Measurements from ENCODE around the gene NACC2. TPM values are rescaled to one million over a fixed set of nuclear protein-coding genes. Genes with fewer than 3 reads are reported as not detected.

Gene NACC2
- polyA plus RNA-seq, 1 of the 3 experiments (the other 2 are of a cell fraction): 22.1 TPM

DNA sequence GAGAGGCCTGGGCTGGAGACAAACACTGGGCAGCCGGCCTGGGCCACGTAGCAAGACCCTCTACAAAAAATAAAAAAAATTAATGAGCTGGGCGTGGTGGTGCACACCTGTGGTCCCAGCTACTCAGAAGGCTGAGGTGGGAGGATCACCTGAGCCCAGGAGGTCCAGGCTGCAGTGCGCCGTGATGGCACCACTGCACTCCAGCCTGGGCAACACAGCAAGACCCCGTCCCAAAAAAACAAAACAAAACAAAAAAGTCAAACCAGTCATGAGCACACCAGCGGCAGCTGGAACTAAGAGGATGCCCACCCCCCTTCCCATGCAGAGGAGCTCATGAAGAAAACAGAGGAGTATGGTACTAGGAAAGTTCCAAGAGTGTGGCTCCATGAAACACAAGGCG is 131.8 kb downstream of the NACC2 start:
- Histone ChIP-seq H3K36me3 (replicated peaks in 1 of 2; ENCODE audit: control insufficient read depth in 1 of 2, insufficient read depth in 2 of 2, low read length in 1 of 2) (no peaks in the 10 kb centered on the region), H2AFZ (ENCODE audit: low read depth) (no peak overlapping the region), H3K9ac (no peak overlapping the region), H3K9me2 (no peaks in the 10 kb centered on the region), H3K9me3 (no peaks in the 10 kb centered on the region), H3K4me1 (ENCODE audit: control insufficient read depth in 1 of 2, insufficient read depth in 2 of 2, low read depth in 1 of 2, low read length in 1 of 2) (peaks cover 6 to 33% of the 10 kb centered on the region in 2 experiments; a peak in 3 of 4 replicates), H3K4me3 (ENCODE audit: low read depth in 2 of 2, low read length in 1 of 2) (no peak overlapping the region), H4K20me1 (ENCODE audit: insufficient read depth) (peaks cover 16% of the 10 kb centered on the region), H3K4me2 (no peak overlapping the region), H3F3A (replicated peaks; ENCODE audit: insufficient read depth) (no peaks in the 10 kb centered on the region), H3K27me3 (ENCODE audit: insufficient read depth) (no peaks in the 10 kb centered on the region), H3K27ac (ENCODE audit: low read depth in 2 of 2, low read length in 1 of 2) (no peak overlapping the region), H3K79me2 (ENCODE audit: insufficient read depth) (peaks cover 26% of the 10 kb centered on the region)
- POLR2A ChIA-PET: no interaction called here
- CTCF ChIA-PET: interaction anchor here (0.7 to 11.3 kb wide), 4 partner anchors 31 to 175 kb away, joined by 3 to 174 read pairs (median 3); no protein-coding TSS in a partner anchor
- no peak for DNase-seq
- TF ChIP-seq NRF1 (IDR thresholded peaks at IDR 0.05; ENCODE audit: low read depth, low read length) (no peak), SMC3 (IDR thresholded peaks at IDR 0.05; ENCODE audit: low read depth, low read length) (no peak), MAX (IDR thresholded peaks at IDR 0.05; ENCODE audit: low read depth) (no peak), JUND (IDR thresholded peaks at IDR 0.05) (no peak), USF2 (IDR thresholded peaks at IDR 0.05; ENCODE audit: borderline replicate concordance, low read depth, low read length) (no peak), CTCF (IDR thresholded peaks at IDR 0.05) (no peak), POLR2AphosphoS5 (IDR thresholded peaks at IDR 0.05; ENCODE audit: low read depth, low read length) (no peak), RCOR1 (IDR thresholded peaks at IDR 0.05; ENCODE audit: low read length) (no peak), EZH2phosphoT487 (IDR thresholded peaks at IDR 0.05; ENCODE audit: borderline replicate concordance, low read depth) (no peak), TEAD4 (IDR thresholded peaks at IDR 0.05; ENCODE audit: borderline replicate concordance, insufficient read depth) (no peak), EP300 (IDR thresholded peaks at IDR 0.05; ENCODE audit: borderline replicate concordance in 1 of 2, low read depth in 1 of 2, low read length in 1 of 2) (no peak), YY1 (IDR thresholded peaks at IDR 0.05; ENCODE audit: low read depth) (no peak), MXI1 (IDR thresholded peaks at IDR 0.05; ENCODE audit: low read depth, low read length) (no peak)
- TF ChIP-seq, protein P1, sequence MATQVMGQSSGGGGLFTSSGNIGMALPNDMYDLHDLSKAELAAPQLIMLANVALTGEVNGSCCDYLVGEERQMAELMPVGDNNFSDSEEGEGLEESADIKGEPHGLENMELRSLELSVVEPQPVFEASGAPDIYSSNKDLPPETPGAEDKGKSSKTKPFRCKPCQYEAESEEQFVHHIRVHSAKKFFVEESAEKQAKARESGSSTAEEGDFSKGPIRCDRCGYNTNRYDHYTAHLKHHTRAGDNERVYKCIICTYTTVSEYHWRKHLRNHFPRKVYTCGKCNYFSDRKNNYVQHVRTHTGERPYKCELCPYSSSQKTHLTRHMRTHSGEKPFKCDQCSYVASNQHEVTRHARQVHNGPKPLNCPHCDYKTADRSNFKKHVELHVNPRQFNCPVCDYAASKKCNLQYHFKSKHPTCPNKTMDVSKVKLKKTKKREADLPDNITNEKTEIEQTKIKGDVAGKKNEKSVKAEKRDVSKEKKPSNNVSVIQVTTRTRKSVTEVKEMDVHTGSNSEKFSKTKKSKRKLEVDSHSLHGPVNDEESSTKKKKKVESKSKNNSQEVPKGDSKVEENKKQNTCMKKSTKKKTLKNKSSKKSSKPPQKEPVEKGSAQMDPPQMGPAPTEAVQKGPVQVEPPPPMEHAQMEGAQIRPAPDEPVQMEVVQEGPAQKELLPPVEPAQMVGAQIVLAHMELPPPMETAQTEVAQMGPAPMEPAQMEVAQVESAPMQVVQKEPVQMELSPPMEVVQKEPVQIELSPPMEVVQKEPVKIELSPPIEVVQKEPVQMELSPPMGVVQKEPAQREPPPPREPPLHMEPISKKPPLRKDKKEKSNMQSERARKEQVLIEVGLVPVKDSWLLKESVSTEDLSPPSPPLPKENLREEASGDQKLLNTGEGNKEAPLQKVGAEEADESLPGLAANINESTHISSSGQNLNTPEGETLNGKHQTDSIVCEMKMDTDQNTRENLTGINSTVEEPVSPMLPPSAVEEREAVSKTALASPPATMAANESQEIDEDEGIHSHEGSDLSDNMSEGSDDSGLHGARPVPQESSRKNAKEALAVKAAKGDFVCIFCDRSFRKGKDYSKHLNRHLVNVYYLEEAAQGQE (IDR thresholded peaks at IDR 0.05; ENCODE audit: low read depth, low read length): no peak
- TF ChIP-seq, protein P2, sequence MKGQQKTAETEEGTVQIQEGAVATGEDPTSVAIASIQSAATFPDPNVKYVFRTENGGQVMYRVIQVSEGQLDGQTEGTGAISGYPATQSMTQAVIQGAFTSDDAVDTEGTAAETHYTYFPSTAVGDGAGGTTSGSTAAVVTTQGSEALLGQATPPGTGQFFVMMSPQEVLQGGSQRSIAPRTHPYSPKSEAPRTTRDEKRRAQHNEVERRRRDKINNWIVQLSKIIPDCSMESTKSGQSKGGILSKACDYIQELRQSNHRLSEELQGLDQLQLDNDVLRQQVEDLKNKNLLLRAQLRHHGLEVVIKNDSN (IDR thresholded peaks at IDR 0.05; ENCODE audit: borderline replicate concordance, low read depth): no peak
- 81% methylated on average over 8 of the region's 8 CpGs for WGBS (ENCODE audit: low lambda C conversion rate)
